ENCODE data around the gene PTP4A1. TPM values are rescaled to one million over a fixed set of nuclear protein-coding genes. Genes with fewer than 3 reads are reported as not detected.

The PTP4A1 gene
- total RNA-seq, 6 experiments from 2014 or later, result 147 to 342 (median 225) TPM

DNA sequence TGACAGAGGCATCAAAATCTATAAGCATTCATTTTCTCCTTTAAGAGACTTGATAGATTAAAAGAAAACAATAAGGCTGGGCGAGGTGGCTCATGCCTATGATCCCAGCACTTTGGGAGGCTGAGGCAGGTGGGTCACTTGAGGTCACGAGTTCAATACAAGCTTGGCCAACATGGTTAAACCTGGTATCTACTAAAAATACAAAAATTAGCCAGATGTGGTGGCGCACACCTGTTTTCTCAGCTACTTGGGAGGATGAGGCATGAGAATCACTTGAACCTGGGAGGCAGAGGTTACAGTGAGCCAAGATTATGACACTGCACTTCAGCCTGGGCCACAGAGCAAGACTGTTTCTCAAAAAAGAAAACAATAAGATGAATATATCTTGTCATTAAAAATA is 39.3 kb upstream of the PTP4A1 start:
- DNase-seq (no peak), ATAC-seq (no peak)
- no peak for TF ChIP-seq POLR2A (IDR thresholded peaks at IDR 0.05)
- TF ChIP-seq, protein P1, sequence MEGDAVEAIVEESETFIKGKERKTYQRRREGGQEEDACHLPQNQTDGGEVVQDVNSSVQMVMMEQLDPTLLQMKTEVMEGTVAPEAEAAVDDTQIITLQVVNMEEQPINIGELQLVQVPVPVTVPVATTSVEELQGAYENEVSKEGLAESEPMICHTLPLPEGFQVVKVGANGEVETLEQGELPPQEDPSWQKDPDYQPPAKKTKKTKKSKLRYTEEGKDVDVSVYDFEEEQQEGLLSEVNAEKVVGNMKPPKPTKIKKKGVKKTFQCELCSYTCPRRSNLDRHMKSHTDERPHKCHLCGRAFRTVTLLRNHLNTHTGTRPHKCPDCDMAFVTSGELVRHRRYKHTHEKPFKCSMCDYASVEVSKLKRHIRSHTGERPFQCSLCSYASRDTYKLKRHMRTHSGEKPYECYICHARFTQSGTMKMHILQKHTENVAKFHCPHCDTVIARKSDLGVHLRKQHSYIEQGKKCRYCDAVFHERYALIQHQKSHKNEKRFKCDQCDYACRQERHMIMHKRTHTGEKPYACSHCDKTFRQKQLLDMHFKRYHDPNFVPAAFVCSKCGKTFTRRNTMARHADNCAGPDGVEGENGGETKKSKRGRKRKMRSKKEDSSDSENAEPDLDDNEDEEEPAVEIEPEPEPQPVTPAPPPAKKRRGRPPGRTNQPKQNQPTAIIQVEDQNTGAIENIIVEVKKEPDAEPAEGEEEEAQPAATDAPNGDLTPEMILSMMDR (IDR thresholded peaks at IDR 0.05), result no peak
- Histone ChIP-seq H3K4me1 (peaks cover 0 to 32% (median 9%) of the 10 kb centered on the region in 4 donors), H3K27ac (no peak overlapping the region), H3K36me3 (no peaks in the 10 kb centered on the region), H3K9me3 (no peaks in the 10 kb centered on the region), H3K27me3 (no peaks in the 10 kb centered on the region), H3K4me3 (no peak overlapping the region)
- WGBS (ENCODE audit: insufficient coverage, low coverage, low lambda C conversion rate, missing lambda C conversion rate), result 94% methylated on average over 2 of the region's 3 CpGs
- intact Hi-C loops (cut with DNase I), result no loop called here

DNA sequence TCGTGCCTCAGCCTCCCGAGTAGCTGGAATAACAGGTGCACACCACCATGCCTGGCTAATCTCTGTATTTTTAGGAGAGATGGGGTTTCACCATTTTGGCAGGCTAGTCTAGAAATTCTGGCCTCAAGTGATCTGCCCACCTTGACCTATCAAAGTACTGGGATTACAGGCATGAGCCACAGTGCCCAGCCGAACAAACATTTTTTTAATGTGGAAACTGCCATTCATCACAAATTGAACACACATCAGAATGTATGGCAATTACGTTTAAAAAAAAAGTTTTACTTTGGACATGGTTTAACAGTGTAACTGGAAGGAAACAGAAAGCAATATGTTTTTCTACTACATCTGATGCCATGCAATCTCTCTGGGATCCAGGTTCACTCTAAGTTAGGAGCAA is 38.3 kb upstream of the PTP4A1 start:
- ATAC-seq (no peak), DNase-seq (no peak)
- TF ChIP-seq POLR2A (IDR thresholded peaks at IDR 0.05), result no peak
- TF ChIP-seq, protein P1 (IDR thresholded peaks at IDR 0.05), result no peak
- no peaks in the 10 kb centered on the region for H3K9me3 ChIP-seq
- no peak overlapping the region for H3K27ac ChIP-seq
- no peaks in the 10 kb centered on the region for H3K36me3 ChIP-seq
- H3K4me1 ChIP-seq, result peaks cover 0 to 34% (median 13%) of the 10 kb centered on the region in 4 donors
- no peaks in the 10 kb centered on the region for H3K27me3 ChIP-seq
- no peak overlapping the region for H3K4me3 ChIP-seq
- intact Hi-C loops (cut with DNase I), result no loop called here
- WGBS (ENCODE audit: insufficient coverage, low coverage, low lambda C conversion rate, missing lambda C conversion rate), result 91% methylated on average over 4 of the region's 4 CpGs

DNA sequence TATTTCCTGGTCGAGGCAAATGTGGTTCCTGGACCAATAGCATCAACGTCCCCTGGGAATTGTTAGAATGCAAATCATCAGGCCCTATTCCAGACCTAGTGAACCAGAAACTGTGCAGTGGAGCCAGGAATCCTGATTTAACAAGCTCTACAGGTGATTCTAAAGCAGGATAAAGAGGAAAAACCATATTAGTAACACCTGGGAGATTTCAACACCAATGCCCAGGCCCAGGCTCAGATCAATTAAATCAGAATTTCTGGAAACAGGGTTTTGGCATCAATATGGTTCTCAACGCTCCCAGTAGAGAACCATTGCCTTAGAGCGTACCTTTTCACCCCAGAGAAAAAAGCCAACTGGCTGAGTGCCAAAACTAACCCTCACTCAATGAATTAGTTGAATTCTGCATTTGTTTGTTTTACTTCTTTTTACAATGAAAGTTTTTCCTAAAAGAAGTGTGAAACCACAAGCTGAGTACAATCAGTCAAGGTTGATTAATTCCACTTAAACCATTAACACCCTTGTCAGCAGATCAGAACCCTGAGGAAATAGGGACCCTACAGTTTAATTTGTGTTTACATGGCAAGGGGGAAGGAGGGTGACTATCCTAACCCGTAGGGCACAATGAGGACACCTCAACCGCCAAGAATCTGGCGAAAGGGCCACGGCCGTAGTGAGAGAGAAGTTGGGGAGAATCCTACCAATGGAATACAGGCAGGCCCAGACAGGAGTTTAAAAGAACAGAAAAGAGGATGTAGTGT is 34.9 kb upstream of the PTP4A1 start:
- TF ChIP-seq, protein P1 (IDR thresholded peaks at IDR 0.05), result no peak
- TF ChIP-seq POLR2A (IDR thresholded peaks at IDR 0.05), result no peak
- peaks cover 0 to 27% (median 12%) of the 10 kb centered on the region in 4 donors for H3K4me1 ChIP-seq
- no peaks in the 10 kb centered on the region for H3K9me3 ChIP-seq
- no peaks in the 10 kb centered on the region for H3K36me3 ChIP-seq
- 26% methylated on average over 9 of the region's 9 CpGs for WGBS (ENCODE audit: insufficient coverage, low coverage, low lambda C conversion rate, missing lambda C conversion rate)
- no peaks in the 10 kb centered on the region for H3K27me3 ChIP-seq
- DNase-seq (peak in 1 of 3 donors; percentile 58), ATAC-seq (peak; percentile 20 to 73 (median 62))
- H3K27ac ChIP-seq, result peak overlapping the region in 2 of 3 donors; percentile 28 to 41
- H3K4me3 ChIP-seq, result no peak overlapping the region
- intact Hi-C loops (cut with DNase I), result no loop called here

DNA sequence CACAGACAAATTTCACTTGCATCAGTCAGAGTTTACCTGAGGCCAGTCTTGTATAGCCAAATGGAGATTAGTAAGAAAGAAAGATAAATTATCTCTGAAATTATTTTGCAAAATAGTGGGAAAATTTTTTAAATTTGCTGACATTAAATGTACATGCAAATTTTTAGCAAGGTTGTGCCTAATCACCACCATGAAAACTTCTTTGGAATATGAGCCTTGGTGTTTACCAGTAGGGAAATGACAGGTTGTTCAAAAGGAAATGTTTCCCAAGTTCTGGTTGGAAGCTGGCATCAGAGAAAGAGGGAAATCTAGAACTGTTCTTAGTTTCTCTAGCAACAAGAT is 34.4 kb upstream of the PTP4A1 start:
- Histone ChIP-seq H3K27ac (peak overlapping the region in 2 of 3 donors; percentile 28 to 41), H3K27me3 (no peaks in the 10 kb centered on the region), H3K4me1 (peaks cover 0 to 27% (median 12%) of the 10 kb centered on the region in 4 donors), H3K4me3 (no peak overlapping the region), H3K36me3 (no peaks in the 10 kb centered on the region), H3K9me3 (no peaks in the 10 kb centered on the region)
- DNase-seq (no peak), ATAC-seq (peak in 3 of 4 donors; percentile 14 to 16 (median 15))
- TF ChIP-seq, protein P1 (IDR thresholded peaks at IDR 0.05), result no peak
- no peak for TF ChIP-seq POLR2A (IDR thresholded peaks at IDR 0.05)
- intact Hi-C loops (cut with DNase I), result no loop called here
